ENCODE data around the gene CAMK2B. TPM values are rescaled to one million over a fixed set of nuclear protein-coding genes. Genes with fewer than 3 reads are reported as not detected.
A peak's percentile ranks its signal among the peaks of the same experiment; 100 is the strongest.

The CAMK2B gene
- polyA plus RNA-seq, 1 donor (not counting 4 experiments of a cell fraction or from before 2014, with no cell fraction given) = 0.25 TPM

DNA sequence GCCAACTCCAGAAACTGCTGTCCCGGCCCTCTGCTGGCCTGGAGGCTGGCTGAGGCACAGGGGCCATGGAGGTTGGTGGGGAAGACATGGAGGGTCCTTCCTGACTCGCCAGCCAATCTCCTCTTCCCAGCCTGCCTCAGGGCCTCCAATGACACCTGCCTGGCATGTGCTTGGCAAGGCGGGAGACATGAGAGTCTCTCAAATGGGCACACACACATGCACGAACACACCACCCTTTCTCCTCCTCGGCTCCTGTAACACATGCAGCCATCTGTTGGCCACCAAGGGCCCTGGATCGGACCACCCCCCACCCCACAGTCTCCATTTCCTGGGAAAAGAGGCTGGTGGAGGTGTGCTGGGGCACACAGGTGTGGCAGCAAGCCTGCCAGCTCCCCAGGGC lies 68.2 kb downstream of the CAMK2B start:
- Histone ChIP-seq H3K36me3 (ENCODE audit: control insufficient read depth in 2 of 2, extremely low read depth in 1 of 2, insufficient read depth in 2 of 2, low read length in 2 of 2) (no peaks in the 10 kb centered on the region), H4K20me1 (ENCODE audit: control insufficient read depth, extremely low read depth, insufficient read depth, low read length) (no peaks in the 10 kb centered on the region), H3K4me2 (ENCODE audit: control insufficient read depth, extremely low read depth, insufficient read depth, low read depth, low read length) (no peak overlapping the region), H3K9me3 (ENCODE audit: control insufficient read depth, low read depth, low read length) (no peaks in the 10 kb centered on the region), H3K4me1 (ENCODE audit: control insufficient read depth, extremely low read depth, insufficient read depth, low read length) (peaks cover 37% of the 10 kb centered on the region), H3K9ac (ENCODE audit: control insufficient read depth, extremely low read depth, insufficient read depth, low read length) (no peak overlapping the region), H3K79me2 (ENCODE audit: control insufficient read depth, insufficient read depth, low read length) (no peaks in the 10 kb centered on the region), H2AFZ (ENCODE audit: control insufficient read depth, low read length) (no peak overlapping the region), H3K9me1 (ENCODE audit: control insufficient read depth, extremely low read depth, insufficient read depth, low read length) (peaks cover 3% of the 10 kb centered on the region), H3K27ac (ENCODE audit: control insufficient read depth, insufficient read depth, low read length) (no peak overlapping the region), H3K27me3 (ENCODE audit: control insufficient read depth, extremely low read depth, insufficient read depth, low read length) (no peaks in the 10 kb centered on the region), H3K4me3 (ENCODE audit: control insufficient read depth in 2 of 3, extremely low read depth in 1 of 3, insufficient read depth in 2 of 3, low read depth in 1 of 3, low read length in 3 of 3) (no peak overlapping the region)
- dilution Hi-C loops (cut with MboI; ENCODE audit: extremely low pct_ligation_motif_present, low sequenced_read_pairs) = no loop called here
- TF ChIP-seq CTCF (optimal IDR thresholded peaks at IDR 0.05 in 1 of 3, IDR thresholded peaks at IDR 0.05 in 1 of 3, conservative IDR thresholded peaks at IDR 0.05 in 1 of 3; ENCODE audit: extremely low read depth in 1 of 3, insufficient read depth in 2 of 3, low read length in 3 of 3) = no peak
- no peak for TF ChIP-seq EZH2 (IDR thresholded peaks at IDR 0.05; ENCODE audit: low read length)
- DNase-seq (ENCODE audit: low read depth, low spot score) (no peak), FAIRE-seq (peak; percentile 59)

- Histone ChIP-seq H3K9me1 (ENCODE audit: control insufficient read depth, extremely low read depth, insufficient read depth, low read length) (peaks cover 3% of the 10 kb centered on the region), H3K27ac (ENCODE audit: control insufficient read depth, insufficient read depth, low read length) (no peak overlapping the region), H3K4me1 (ENCODE audit: control insufficient read depth, extremely low read depth, insufficient read depth, low read length) (peaks cover 30% of the 10 kb centered on the region), H3K4me3 (ENCODE audit: control insufficient read depth in 2 of 3, extremely low read depth in 1 of 3, insufficient read depth in 2 of 3, low read depth in 1 of 3, low read length in 3 of 3) (no peak overlapping the region), H4K20me1 (ENCODE audit: control insufficient read depth, extremely low read depth, insufficient read depth, low read length) (no peaks in the 10 kb centered on the region), H3K36me3 (ENCODE audit: control insufficient read depth in 2 of 2, extremely low read depth in 1 of 2, insufficient read depth in 2 of 2, low read length in 2 of 2) (no peaks in the 10 kb centered on the region), H3K9ac (ENCODE audit: control insufficient read depth, extremely low read depth, insufficient read depth, low read length) (no peak overlapping the region), H3K79me2 (ENCODE audit: control insufficient read depth, insufficient read depth, low read length) (no peaks in the 10 kb centered on the region), H3K4me2 (ENCODE audit: control insufficient read depth, extremely low read depth, insufficient read depth, low read depth, low read length) (no peak overlapping the region), H3K27me3 (ENCODE audit: control insufficient read depth, extremely low read depth, insufficient read depth, low read length) (no peaks in the 10 kb centered on the region), H2AFZ (ENCODE audit: control insufficient read depth, low read length) (no peak overlapping the region), H3K9me3 (ENCODE audit: control insufficient read depth, low read depth, low read length) (no peaks in the 10 kb centered on the region)
- TF ChIP-seq CTCF (optimal IDR thresholded peaks at IDR 0.05 in 1 of 3, IDR thresholded peaks at IDR 0.05 in 1 of 3, conservative IDR thresholded peaks at IDR 0.05 in 1 of 3; ENCODE audit: extremely low read depth in 1 of 3, insufficient read depth in 2 of 3, low read length in 3 of 3) = no peak
- dilution Hi-C loops (cut with MboI; ENCODE audit: extremely low pct_ligation_motif_present, low sequenced_read_pairs) = no loop called here
- DNase-seq (ENCODE audit: low read depth, low spot score) (no peak), FAIRE-seq (no peak)
These were observed 68.9 kb downstream of the CAMK2B start for GRCh38 chr7:44256459-44256858.
